ENCODE results near the gene NCLN. TPM values are rescaled to one million over a fixed set of nuclear protein-coding genes. Genes with fewer than 3 reads are reported as not detected.
A peak's percentile ranks its signal among the peaks of the same experiment; 100 is the strongest.
"Not testable (repeated sequence)": the region's sequence is repeated elsewhere in the genome, so short reads cannot be mapped to it uniquely, and the experiment has no call there.

The NCLN gene
- total RNA-seq, 2 experiments from 2014 or later = 55.9 to 56.8 TPM

GRCh38 chr19:3163943-3164342 is 21.8 kb upstream of the NCLN start:
- ChIA-PET CTCF (interaction anchor here (0.6 to 10.5 kb wide), 20 partner anchors 8 to 206 kb away, joined by 3 to 137 read pairs (median 4); partner anchors contain the start of gene TLE5), POLR2A (interaction anchor here (1.0 to 1.6 kb wide), 2 partner anchors 29 to 31 kb away, joined by 3 to 4 read pairs; partner anchors contain the start of gene GNA15)
- H3K9me3 Mint-ChIP-seq = peaks cover 12% of the 10 kb centered on the region
- DNase-seq (no peak), ATAC-seq (no peak)
- no peak overlapping the region for H3K4me3 Mint-ChIP-seq
- H3K4me1 Mint-ChIP-seq (ENCODE audit: low read depth) = peaks cover 18% of the 10 kb centered on the region
- intact Hi-C loops (cut with micrococcal nuclease) = loop anchor here (5.0 kb wide), 1 partner anchor 37 kb away; no protein-coding TSS in a partner anchor
- no peaks in the 10 kb centered on the region for H3K27me3 Mint-ChIP-seq
- TF ChIP-seq CTCF (IDR thresholded peaks at IDR 0.05) = no peak
- peaks cover 23% of the 10 kb centered on the region for H3K36me3 Mint-ChIP-seq (ENCODE audit: low read depth)
- H3K27ac Mint-ChIP-seq = no peak overlapping the region

- CTCF ChIA-PET = interaction anchor here (1.4 kb wide), 1 partner anchor 93 kb away, joined by 3 read pairs; no protein-coding TSS in a partner anchor
These were observed 18.0 kb upstream of the NCLN start for GRCh38 chr19:3167533-3168272.

GRCh38 chr19:3171894-3172672 is 13.6 kb upstream of the NCLN start:
- CTCF ChIA-PET = interaction anchor here (0.7 to 1.4 kb wide), 5 partner anchors 10 to 105 kb away, joined by 3 to 5 read pairs (median 4); no protein-coding TSS in a partner anchor
- H3K36me3 Mint-ChIP-seq (ENCODE audit: low read depth) = no peaks in the 10 kb centered on the region
- ATAC-seq = no peak

More at GRCh38 chr19:3167533-3168272, 18.0 kb upstream of the NCLN start:
- POLR2A ChIA-PET = no interaction called here
- peaks cover 1% of the 10 kb centered on the region for H3K36me3 Mint-ChIP-seq (ENCODE audit: low read depth)
- intact Hi-C loops (cut with micrococcal nuclease) = no loop called here
- H3K4me1 Mint-ChIP-seq (ENCODE audit: low read depth) = peaks cover 12% of the 10 kb centered on the region
- TF ChIP-seq CTCF (IDR thresholded peaks at IDR 0.05) = no peak
- DNase-seq (no peak), ATAC-seq (no peak)
- H3K27me3 Mint-ChIP-seq = no peaks in the 10 kb centered on the region
- H3K27ac Mint-ChIP-seq = no peak overlapping the region
- no peak overlapping the region for H3K4me3 Mint-ChIP-seq
- peaks cover 5% of the 10 kb centered on the region for H3K9me3 Mint-ChIP-seq

GRCh38 chr19:3172673-3173000 is 13.1 kb upstream of the NCLN start:
- intact Hi-C loops (cut with micrococcal nuclease); DNase-seq; POLR2A ChIA-PET; H3K27me3 Mint-ChIP-seq; H3K36me3 Mint-ChIP-seq (ENCODE audit: low read depth); H3K4me3 Mint-ChIP-seq; H3K27ac Mint-ChIP-seq; CTCF ChIA-PET; ATAC-seq; H3K9me3 Mint-ChIP-seq: not testable (repeated sequence)
- peaks cover 14% of the 10 kb centered on the region for H3K4me1 Mint-ChIP-seq (ENCODE audit: low read depth)

More at GRCh38 chr19:3171894-3172672, 13.6 kb upstream of the NCLN start:
- no peak for TF ChIP-seq CTCF (IDR thresholded peaks at IDR 0.05)
- Mint-ChIP-seq H3K27ac (no peak overlapping the region), H3K4me3 (no peak overlapping the region), H3K9me3 (no peaks in the 10 kb centered on the region), H3K27me3 (no peaks in the 10 kb centered on the region), H3K4me1 (ENCODE audit: low read depth) (peaks cover 11% of the 10 kb centered on the region)
- intact Hi-C loops (cut with micrococcal nuclease) = no loop called here
- POLR2A ChIA-PET = interaction anchor here (1.2 to 1.3 kb wide), 2 partner anchors 8 to 14 kb away, joined by 3 to 5 read pairs; partner anchors contain the start of gene NCLN
- no peak for DNase-seq

GRCh38 chr19:3175781-3176714 is 9.7 kb upstream of the NCLN start:
- Mint-ChIP-seq H3K9me3 (no peaks in the 10 kb centered on the region), H3K36me3 (ENCODE audit: low read depth) (peaks cover 21% of the 10 kb centered on the region), H3K27ac (peak overlapping the region; percentile 85), H3K4me3 (peak overlapping the region; percentile 69), H3K27me3 (no peaks in the 10 kb centered on the region), H3K4me1 (ENCODE audit: low read depth) (peaks cover 16% of the 10 kb centered on the region)
- no peak for TF ChIP-seq CTCF (IDR thresholded peaks at IDR 0.05)
- ATAC-seq (no peak), DNase-seq (peak; percentile 40)
- intact Hi-C loops (cut with micrococcal nuclease) = no loop called here
- ChIA-PET CTCF (interaction anchor here (0.7 to 0.9 kb wide), 2 partner anchors 13 to 72 kb away, joined by 3 read pairs; no protein-coding TSS in a partner anchor), POLR2A (no interaction called here)
